Muscle of back (tissue), 11 donors: ENCODE results near the gene BICDL2. TPM values are rescaled to one million over a fixed set of nuclear protein-coding genes. Genes with fewer than 3 reads are reported as not detected.

Source experiments
- DNase-seq, 3 donors: peaks; one replicate each; pipeline versions ENCODE4 v3.0.0 to v3.0.0-alpha.2; 2013
- polyA plus RNA-seq, 10 donors: library from polyadenylated mRNA; unstranded; fragments of 120-200 nt; gene quantifications; one replicate each; pipeline ENCODE4 v1.2.1, GENCODE V29; 2013; ENCODE audit not compliant: insufficient read length in 10 of 10

Gene BICDL2
- polyA plus RNA-seq, 10 donors = 0.07 to 0.82 (median 0.11) TPM; not detected in 4

DNA sequence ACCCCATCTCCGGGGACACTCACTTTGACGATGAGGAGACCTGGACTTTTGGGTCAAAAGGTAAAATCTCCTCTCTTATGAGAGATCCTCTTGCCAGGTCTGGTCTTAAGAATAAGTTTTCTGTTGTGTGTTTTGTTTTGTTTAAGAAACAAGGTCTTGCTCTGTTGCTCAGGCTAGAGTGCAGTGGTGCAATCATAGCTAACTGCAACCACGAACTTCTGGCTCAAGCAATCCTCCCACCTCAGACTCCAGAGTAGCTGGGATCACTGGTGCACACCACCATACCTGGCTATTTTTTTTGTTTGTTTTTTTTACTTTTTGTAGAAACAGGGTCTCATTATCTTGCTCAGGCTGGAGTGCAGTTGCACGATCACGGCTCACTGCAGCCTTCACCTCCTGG, 13.7 kb upstream of the BICDL2 start:
- DNase-seq = no peak

DNA sequence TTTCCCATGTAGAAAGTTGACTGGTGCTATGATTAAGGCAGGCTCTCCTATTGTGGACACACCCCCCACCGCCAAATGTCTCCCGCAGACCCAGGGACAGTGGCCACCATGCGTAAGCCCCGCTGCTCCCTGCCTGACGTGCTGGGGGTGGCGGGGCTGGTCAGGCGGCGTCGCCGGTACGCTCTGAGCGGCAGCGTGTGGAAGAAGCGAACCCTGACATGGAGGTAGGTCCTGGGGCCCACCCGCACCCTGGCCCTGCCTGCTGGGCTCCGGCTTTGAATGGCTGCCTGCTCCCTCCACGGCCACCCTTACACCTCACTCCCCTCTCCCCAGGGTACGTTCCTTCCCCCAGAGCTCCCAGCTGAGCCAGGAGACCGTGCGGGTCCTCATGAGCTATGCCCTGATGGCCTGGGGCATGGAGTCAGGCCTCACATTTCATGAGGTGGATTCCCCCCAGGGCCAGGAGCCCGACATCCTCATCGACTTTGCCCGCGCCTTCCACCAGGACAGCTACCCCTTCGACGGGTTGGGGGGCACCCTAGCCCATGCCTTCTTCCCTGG, 13.3 kb upstream of the BICDL2 start:
- DNase-seq = no peak

DNA sequence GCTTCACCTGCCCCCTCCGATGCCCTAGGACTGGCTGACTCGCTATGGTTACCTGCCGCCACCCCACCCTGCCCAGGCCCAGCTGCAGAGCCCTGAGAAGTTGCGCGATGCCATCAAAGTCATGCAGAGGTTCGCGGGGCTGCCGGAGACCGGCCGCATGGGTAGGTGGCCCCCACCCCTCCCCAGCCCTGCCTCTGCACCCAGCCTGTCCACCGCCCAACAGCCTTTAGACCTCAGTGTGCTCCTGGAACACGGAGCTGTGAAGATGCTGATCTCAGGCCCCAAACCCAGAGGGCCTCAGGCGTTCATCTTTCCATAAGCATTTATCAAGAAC, 10.6 kb upstream of the BICDL2 start:
- DNase-seq = no peak

GRCh38 chr16:3046641-3047386, 10.1 kb upstream of the BICDL2 start:
- DNase-seq = no peak

DNA sequence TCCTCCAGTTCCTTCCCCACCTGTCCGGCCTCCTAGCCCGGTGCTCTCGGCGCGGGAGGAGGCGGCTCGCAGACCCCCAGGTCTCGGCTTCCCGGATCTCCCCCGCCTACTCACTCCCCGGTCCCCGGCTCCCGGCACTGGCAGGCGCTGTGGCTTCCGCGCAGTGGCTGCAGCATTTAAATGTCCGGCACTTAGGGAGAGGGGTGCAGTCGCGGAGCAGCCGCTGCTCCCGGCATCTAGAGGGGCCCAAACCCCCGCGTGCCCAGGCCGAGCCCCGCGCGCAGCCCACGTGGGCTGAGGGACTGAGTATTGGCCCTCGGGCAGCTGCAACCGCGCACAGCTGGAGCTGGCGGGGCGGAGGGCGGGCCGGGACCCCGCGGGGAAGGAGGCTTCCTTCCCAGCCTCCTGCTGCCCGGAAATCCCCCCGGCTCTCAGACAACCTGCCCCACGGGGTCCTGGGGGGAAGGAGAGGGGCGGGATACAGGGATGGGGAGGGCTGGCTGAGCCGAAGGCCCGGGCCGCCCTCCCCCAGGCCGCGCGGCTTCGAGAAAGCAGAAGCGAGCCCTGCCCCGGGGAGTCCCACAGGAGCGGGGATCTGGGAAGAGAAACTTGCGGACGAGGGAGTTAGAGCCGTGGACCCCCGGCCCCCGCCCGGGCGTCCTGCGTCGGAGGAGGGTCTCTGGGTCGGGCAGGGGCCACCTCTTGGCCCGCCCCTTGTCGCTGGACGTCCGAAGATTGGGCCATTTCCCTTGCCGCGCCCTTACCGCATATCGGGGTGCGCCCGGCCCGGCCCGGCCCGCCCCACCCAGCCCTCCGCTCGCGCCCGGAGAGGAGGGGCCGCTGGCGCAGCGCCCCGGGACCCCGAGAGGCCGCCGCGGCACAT, 9.3 kb upstream of the BICDL2 start, which contains the start of gene MMP25:
Gene MMP25, plus strand, starts transcription at position 804 of the 883 bp plus-strand sequence. CDS start 357 bp downstream, outside the sequence.
- peak in 1 of 3 donors; percentile 69 for DNase-seq

DNA sequence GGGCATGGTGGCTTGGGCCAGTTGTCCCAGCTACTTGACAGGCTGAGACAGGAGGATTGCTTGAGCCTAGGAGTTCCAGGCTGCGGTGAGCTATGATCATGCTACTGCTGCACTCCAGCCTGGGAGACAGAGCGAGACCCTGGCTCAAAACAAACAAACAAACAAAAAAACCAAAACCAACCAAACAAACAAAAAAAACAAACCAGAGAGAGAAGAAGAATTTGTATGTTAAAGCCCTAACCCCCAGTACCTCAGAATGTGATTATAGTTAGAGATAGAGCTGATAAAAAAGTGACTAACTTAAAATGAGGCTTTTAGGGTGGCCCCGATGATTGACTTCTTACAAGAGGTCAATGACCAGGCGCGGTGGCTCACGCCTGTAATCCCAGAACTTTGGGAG, 8.0 kb upstream of the BICDL2 start:
- no peak for DNase-seq

DNA sequence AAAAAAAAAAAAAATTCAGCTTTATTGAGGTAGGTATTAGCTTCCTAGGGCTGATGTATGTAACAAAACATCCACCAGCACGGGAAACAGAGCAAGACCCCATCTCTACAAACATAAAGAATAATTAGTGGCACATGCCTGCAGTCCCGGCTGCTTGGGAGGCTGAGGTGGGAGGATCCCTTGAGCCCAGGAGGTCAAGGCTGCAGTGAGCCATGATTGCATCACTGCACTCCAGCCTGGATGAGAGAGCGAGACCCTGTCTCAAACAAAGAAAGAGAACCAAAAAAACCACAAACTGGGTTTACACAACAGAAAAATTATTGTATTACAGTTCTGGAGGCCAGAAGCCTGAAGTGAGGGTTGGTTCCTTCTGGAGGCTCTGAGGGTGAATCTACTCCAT, 5.6 kb upstream of the BICDL2 start:
- no peak for DNase-seq

DNA sequence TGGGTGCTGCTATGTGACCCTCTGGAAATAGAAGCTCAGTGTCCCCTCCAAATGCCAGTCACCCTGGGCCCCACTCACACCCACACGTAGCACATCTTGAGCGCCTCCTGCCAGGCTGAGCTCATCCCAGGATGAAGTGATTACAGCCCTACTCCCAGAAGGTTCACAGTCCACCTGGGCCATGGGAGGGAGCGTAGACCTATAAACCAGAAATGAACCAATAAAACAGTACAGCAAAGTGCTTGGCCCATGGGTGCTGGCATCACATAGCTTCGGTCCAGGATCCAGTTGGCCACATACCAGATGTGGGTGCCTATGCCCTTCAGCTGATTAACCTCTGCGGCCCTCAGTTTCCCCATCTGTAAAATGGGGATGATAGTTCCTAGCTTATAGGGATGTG, 2.2 kb upstream of the BICDL2 start:
- no peak for DNase-seq

DNA sequence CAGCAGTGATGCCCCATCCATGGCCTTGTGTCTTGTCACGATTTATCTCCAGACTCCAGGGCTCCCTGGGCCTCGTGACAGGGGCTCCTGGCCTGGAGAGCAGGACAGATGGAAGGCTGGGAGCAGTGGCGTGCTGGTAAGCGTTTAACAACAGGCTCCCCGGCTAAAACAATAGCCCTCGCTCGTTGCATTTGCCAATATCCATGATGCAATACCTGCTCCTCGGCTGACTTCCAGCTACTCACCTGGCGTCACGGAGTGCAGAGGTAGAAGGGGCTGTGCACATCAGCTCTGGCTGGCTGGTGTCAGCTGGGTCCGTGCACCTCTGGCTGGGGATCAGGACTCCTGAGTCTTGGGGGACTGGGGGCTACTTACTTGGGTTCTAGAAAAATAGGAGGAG, 1.5 kb upstream of the BICDL2 start:
- no peak for DNase-seq

- peak in 1 of 3 donors; percentile 15 for DNase-seq
Measured at GRCh38 chr16:3035972-3036725, 595 bp downstream of the BICDL2 start.

- peak in 1 of 3 donors; percentile 8 for DNase-seq
Measured at GRCh38 chr16:3035289-3035971, 1.3 kb downstream of the BICDL2 start.

GRCh38 chr16:3032624-3033023, 4.1 kb downstream of the BICDL2 start:
- no peak for DNase-seq

GRCh38 chr16:3030222-3031212, 6.2 kb downstream of the BICDL2 start:
- DNase-seq = no peak

DNA sequence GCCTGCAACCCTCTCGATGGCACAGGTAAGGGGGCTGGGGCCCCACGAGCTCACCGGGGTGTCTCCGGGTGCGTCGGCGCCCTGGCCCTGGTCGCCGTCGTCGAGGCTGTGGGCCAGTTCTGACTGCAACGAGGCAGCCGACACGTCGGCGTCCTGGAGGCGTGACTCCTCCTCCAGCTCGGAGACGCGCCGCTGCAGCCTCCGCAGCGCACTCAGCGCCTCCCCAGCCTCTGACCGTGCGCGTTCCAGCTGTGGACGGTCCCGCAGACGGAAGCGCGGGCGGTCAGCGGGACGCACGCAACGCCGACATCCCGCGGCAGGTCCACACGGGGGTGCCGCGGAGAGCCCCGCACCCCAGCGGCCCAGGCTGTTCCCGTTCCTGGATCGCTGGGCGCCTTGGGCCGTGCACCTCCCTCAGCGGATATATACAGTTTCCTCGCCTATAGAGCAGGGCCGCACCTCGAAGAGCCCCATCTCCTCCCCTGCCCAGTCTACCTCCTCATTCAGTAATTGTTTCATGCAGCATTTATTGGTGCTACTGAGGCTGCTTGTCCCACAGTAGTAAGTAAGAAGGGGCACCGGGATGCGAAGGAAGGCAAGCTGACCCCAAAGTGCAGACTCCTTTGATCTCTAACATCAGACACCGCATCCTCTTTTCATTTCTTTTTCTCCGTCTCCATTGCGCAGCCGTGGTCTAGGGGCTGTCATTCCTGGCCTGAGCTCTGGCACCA, 7.1 kb downstream of the BICDL2 start:
- DNase-seq = peak in 2 of 3 donors; percentile 36 to 66

- DNase-seq = peak in 1 of 3 donors; percentile 37
Measured at GRCh38 chr16:3028716-3029319, 7.9 kb downstream of the BICDL2 start.

- peak; percentile 67 to 80 (median 76) for DNase-seq
Measured at GRCh38 chr16:3027983-3028715, 8.6 kb downstream of the BICDL2 start.

GRCh38 chr16:3027489-3027795, 9.3 kb downstream of the BICDL2 start:
- no peak for DNase-seq
